Measurements from ENCODE around the gene CPEB3. TPM values are rescaled to one million over a fixed set of nuclear protein-coding genes. Genes with fewer than 3 reads are reported as not detected.
"Not testable (repeated sequence)": the region's sequence is repeated elsewhere in the genome, so short reads cannot be mapped to it uniquely, and the experiment has no call there.

Gene CPEB3
- total RNA-seq, 1 experiment from 2014 or later: 0.40 TPM

DNA sequence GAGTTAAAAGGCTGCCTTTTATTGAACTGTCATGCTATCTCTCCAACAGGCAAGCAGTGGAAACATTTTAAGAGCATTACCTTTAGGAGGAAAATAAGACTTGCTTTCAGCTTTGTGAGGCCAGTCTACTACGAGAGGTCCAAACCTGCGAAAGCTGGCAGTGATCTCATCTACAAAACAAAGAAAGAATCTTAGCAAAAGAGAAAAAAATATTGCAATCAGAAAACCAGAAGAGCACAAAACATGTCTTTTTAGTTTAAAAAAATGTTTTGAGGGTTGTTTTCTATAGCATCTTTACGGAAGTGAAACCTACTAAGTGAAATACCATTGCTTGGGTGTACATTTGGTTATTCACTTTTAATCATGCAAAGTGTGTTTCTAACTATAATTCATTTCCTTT, 147.9 kb downstream of the CPEB3 start:
- DNase-seq (ENCODE audit: low read depth): no peak

DNA sequence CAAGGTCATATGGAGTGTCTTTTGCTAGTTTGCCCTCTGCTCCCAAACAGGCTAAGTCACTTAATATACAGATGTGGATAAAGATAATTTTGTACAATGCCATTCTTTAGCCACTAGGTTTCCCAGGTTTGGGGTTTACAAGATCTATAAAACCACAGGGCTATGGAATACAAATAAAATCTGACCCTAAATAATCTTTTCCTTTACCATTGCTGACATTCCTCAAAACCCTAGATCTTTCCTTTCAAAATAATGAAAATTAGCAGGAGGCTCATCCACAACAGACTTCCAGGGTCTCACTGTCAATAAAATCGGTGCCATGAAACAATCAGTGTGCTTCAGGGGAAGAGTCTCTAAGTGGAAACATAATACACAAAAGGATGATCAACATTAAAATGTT, 148.4 kb downstream of the CPEB3 start:
- DNase-seq (ENCODE audit: low read depth): no peak

DNA sequence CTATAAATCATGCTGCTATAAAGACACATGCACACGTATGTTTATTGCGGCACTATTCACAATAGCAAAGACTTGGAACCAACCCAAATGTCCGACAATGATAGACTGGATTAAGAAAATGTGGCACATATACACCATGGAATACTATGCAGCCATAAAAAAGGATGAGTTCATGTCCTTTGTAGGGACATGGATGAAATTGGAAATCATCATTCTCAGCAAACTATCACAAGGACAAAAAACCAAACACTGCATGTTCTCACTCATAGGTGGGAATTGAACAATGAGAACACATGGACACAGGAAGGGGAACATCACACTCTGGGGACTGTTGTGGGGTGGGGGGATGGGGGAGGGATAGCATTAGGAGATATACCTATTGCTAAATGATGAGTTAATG, 149.7 kb downstream of the CPEB3 start:
- not testable (repeated sequence) for DNase-seq (ENCODE audit: low read depth)

DNA sequence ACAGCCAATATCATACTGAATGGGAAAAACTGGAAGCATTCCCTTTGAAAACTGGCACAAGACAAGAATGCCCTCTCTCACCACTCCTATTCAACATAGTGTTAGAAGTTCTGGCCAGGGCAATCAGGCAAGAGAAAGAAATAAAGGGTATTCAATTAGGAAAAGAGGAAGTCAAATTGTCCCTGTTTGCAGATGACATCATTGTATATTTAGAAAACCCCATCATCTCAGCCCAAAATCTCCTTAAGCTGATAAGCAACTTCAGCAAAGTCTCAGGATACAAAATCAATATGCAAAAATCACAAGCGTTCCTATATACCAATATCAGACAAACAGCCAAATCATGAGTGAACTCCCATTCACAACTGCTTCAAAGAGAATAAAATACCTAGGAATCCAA, 156.8 kb downstream of the CPEB3 start:
- not testable (repeated sequence) for DNase-seq (ENCODE audit: low read depth)

DNA sequence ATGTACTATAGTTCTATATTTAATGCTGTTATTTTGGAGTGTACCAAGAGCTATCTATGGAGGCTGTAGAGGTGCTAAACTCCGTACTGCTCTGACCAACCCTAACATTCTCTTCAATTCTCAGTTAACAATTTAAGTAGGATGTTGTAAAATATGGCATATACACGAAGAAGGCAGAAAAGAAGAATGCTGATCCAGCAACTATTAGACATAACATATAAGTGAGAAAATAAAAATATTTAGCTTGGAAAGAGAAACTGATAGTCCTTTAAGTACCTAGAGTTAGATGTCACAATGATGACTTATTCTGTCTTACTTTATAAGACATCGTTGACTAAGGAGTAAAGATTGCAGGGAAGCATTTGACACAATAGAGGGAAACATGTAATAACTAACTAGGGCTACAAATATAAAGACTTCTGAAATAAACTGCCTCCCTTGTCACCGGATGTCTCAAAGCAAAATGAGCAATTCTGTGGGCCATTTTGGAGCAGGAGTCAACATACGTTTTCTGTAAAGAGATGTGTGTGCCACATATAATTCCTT, 159.5 kb downstream of the CPEB3 start:
- DNase-seq (ENCODE audit: low read depth): no peak

DNA sequence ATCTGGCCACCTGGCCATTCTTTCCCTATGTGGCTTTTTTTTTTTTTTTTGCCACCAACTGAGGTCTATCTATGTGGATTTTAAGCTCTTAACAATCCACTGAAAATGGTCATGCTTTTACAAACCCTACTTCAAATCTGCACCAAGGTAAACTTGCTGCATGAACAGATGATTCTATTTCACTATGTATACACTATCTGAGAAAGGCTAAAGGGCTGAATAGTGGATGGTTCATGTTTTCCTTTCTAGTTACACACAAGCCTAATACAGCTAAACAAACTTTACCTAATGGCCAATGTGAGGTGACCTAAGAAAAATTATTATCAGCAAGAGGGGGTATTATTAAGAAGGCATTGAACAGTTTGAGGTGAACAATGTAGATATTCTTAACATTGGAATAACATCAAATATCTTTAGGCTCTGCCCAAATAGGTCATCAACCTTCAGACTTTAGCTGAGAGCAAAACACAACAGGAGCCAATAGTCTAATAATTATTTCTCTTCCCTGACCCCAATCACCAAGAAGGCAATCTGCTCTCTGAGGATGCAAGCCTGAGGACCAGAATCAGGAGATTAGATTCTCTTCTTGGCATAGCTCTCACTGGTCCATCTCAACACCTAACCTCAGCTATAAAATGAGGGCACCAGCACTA, 160.1 kb downstream of the CPEB3 start:
- DNase-seq (ENCODE audit: low read depth): no peak

DNA sequence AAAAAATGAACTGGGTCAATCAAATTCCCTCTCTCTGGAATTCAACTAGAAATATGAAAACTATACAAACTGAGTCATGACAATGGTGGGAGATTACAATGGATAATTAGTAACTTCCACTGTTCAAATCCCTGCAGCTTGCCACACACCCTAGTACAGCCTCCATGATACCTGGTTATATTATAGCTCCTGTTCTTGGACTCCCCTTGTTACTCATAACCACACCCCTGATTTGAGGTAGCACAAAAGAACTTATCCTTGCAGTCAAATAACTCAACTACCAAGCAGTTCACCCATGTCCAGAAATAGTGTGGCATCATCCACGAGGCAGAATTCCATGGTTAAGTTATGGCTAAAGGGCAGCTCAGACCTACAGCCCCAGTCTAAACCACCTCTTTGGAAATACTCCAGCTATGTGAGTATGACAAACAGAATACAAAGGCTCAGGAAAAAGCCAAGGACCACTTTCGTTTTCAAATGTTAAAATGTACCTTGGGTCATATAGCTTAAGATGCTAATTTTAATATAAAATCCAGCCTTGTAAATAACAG, 164.7 kb downstream of the CPEB3 start:
- DNase-seq (ENCODE audit: low read depth): no peak

DNA sequence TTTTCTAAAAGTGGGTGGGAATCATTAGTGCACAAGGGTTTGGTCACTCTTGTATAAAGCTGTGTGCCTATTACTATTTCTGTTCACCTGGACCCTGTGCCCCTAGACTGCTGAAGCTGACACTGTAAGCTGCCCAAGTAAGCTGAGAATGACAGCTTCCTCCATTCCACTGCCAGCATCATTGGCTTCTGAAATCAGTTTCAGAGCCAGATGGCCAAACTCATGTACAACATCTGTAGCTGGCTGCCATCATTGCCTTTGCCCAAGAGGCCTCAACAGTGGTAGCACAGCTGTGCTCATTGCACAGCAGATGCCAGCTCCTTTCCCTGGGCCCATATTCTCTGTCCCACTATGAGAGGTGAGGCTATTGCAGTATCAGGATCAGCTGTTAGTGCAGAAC, 165.7 kb downstream of the CPEB3 start:
- no peak for DNase-seq (ENCODE audit: low read depth)

DNA sequence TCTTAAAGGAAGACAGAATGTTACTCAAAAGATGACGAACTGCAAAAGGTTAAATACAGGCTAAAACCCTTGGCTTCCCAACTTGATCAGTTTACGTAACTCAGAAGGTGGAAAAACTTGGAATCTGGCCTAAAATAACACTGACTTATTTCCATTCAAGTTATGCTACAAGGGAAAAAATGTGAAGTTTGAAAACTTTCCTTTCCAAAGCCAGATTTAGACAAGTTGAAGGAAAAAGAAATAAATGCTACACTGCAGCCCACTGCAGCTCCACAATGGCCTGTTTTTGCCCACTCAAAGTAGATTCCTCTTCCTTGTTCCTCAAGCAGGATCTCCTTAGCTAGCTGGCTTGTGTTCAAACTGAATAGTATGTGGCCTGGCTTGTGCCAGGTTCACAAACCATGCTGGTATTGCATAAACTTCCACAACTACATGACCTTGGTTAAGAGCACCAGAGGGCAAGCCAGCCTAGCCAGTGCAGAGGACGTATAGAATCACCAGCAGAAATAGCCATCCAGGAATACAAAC, 166.2 kb downstream of the CPEB3 start:
- DNase-seq (ENCODE audit: low read depth): peak; percentile 57

DNA sequence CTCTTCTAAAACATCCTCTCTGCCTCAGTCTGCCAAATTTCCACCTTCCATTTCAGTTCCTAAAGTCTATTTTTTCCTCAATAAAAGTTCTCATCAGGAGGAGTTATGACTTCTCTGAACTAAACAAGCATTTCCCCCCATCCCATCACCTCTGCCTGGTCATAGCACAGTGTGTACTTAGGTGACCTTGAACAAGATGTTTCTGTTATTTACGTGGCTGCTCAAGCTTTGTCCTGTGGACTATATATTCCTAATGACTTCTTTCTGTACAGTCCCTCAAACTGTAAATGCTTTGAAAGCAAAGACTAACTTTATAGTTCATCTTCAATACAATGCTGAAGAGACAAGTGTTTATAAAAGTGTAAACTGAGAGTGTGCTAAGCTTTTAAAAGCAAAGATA, 166.9 kb downstream of the CPEB3 start:
- DNase-seq (ENCODE audit: low read depth): no peak

DNA sequence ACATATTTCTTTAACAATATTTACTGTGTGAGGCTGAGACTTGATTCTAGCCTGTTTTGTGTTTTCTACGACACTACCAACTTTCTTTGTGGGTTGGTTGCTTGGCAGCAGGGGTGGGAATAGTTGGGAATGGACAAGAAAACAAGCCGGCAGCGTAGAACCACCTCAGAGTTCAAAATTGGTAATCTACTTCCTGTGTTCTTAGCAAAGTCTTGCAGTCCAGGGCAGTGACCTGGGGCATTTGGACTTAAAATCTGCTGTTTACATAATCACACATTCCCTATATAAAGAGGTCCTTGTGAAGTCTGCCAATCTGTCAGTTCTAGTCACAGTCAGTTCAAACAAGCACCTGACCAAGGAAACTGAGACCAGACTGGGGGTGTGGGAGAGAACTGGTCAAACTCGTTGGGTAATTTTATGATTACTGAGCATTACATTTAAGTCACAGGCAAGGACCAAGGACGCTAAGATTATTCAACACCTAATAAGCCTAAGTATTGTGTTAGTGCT, 167.9 kb downstream of the CPEB3 start:
- no peak for DNase-seq (ENCODE audit: low read depth)

DNA sequence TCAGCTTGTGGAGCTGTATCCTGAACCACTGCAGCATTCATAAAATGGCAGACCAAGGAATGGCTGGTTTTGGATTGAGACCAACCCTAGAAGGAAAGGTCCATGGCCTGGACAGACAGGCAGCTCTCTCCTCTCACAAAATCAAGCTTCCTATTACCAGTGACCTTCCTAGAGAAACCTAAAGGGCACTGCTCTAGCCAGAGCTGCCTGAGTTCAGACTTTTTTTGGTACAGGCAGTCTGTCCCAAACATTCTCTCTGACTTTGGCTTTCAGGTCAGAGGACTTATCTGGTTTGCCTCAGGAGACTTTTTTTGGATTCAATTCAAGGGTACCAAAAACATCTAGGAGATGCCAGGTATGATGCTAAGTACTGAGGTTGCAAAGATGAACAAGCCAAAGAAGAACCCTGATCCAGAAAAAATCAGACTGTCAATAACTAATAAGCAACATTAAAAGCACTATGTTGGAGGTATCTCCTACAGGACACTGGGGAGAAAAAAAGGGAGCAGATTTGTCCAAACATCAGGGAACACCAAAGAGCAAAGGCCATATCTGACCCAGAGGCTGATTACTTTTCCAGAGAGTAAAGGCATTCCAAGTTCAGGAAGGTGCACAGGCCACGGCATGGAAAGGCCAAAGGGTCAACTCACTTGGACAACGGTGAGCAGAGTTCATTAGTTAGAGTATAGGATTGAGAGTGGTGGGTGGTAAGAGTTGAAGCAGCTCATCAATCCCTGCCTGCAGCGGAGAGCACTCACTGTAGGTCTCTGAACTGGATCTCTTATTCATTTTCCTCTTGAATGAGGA, 169.0 kb downstream of the CPEB3 start:
- DNase-seq (ENCODE audit: low read depth): no peak

DNA sequence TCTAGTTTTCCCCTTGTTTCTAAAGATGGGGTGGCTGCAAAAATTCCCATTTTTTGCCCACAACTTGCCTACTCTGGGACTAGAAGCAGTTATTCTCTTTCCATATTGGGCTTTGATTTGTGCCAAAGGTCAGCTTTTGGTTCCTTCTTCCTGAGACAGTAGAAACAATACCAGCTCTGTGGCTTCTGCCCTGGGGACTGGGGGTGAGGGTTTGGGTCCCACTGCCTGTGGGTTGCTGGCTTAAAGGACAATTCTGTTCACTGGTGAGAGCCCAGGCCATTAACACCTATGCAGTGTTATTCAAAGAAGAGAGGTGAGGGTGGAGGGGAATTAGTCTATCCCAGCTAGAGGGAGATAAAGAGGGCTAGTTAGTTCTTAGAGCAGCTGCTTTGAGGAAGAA, 171.5 kb downstream of the CPEB3 start:
- DNase-seq (ENCODE audit: low read depth): no peak

DNA sequence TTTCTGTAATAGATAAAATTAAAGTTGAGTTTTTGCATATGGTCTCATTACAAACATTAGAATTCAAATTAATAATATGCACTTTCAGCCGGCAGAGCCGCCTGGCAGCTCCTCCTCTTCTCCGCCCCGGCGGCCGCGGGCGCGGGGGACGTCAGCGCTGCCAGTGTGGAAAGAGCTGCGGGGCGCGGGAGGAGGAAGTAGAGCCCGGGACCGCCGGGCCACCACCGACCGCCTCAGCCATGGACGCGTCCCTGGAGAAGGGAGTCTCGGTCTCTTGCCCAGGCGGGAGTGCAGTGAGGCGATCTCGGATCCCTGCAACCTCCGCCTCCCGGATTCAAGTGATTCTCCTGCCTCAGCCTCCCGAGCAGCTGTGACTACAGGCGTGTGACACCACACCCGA, 176.0 kb downstream of the CPEB3 start:
- not testable (repeated sequence) for DNase-seq (ENCODE audit: low read depth)

DNA sequence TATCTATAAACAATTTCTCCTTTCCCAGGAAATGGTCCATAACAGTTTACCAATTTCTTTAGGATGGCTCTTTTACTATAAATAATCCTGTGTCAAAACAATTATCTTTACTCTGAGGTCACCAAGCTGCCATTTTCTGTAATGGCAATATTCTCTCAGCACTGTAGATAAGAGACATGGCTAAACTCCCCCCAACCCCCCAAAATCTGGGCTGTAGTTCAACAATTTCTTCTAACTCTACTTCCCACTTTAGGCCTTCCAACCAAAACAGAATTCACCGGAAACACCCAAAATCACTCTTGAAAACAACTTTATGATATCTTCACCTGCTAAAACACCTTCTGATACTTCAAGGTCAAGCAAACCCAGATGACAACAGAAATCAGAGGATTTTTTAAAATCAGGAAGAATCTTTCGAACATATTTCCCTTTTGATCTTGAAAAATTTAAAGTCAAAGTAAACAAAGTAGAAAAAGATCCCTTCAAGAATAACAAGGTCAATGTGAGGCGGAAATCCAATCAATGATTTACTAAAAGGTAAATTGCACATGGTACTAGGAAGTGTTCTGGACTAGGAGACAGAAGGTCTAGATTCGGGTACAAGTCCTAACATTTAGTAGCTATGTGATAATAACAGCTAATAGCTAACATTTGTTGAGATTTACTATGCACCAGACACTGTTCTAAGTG, 176.8 kb downstream of the CPEB3 start:
- no peak for DNase-seq (ENCODE audit: low read depth)

DNA sequence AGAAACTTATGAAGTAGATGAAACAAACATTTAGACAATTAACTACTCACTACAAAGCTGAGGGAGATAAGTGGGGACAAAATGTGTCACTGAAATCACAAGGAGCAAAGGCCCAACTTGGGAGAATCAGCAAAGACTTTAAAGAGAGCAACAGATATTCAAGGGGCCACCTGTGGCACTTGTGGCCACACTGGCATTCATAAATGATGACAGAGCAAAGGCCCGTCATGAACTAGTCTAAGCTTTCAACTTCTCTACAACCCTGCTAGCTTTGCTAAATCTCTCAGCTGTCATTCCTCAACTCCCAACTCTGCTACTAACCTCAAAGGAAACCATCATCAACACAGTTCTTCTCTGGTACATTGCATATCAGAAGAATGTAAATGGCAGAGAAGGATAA, 178.4 kb downstream of the CPEB3 start:
- DNase-seq (ENCODE audit: low read depth): peak; percentile 80

DNA sequence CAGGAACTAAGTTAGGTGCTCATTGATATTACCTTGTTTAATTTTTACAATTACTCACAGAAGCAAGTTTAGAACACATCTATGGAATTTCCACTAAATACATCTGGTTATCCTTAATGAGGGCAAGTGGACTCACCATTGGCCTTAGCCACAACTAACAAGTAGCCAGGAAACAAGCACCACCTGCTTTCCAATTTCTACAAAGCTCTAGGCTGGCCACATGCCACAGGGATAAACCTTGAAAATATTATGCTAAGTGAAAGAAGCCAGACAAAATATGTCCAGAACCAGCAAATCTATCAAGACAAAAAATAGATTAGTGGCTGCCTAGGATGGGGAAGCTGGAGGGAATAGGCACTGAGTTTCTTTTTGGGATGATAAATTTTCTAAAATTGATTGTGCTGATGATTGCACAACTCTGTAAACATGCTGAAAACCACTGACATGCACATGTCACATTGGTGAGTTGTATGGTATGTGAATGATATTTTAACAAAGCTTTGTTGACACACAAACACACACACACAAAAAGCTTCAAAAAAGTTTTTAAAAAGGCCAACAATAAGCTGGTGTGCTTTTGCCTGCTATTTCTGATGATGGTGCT, 179.4 kb downstream of the CPEB3 start:
- DNase-seq (ENCODE audit: low read depth): no peak

DNA sequence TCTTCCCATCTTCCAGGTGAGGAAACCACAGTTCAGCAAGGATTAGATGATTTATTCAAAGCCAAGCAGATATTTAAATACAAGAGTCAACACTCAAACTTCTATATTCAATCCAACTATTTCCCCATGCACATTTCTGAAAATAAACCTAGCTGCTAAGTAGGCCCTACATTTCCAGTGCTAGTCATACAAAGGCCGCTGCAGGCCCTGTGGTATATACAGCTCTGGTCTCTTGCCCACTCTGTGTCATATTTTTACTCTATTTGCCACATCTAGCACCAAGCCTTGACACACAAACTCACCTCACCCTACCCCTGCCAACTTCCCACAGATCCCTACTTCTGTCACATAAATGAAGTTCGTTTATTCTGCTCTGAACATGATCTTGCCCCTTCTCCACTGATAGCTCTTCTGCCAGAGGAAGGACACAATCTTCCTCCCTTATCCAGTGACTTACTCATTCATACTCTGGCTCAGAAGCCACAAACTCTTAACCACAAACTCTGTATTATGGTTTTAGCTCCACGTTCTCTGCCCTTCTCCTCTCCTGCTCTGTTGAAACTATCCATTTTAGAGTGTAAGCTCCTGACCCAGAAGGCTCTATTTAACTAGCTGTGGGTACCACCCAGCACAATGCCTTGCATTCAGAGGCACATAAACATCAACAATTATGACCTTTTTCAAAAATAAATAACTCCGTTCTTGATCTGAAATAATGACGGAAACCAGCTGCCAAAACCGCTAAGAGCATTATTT, 180.7 kb downstream of the CPEB3 start:
- peak; percentile 54 for DNase-seq (ENCODE audit: low read depth)

DNA sequence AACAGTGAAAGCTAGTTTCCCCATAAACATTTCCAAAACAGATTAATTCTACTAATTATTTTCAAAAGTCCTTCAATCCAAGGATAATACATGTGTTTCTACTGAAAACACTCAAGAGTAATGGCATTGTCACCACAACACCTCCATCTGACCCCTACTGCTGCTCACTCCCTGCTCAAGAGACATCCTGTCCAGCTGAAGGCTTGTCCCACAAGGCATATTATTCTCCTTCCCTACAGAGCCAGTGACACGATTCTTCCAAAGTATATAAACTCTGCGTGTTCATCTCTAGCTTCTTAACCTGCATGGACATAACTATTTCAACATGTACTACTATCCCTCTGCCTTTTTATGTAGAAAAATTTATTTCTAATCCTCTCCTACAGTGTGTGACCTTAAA, 182.1 kb downstream of the CPEB3 start:
- DNase-seq (ENCODE audit: low read depth): no peak

DNA sequence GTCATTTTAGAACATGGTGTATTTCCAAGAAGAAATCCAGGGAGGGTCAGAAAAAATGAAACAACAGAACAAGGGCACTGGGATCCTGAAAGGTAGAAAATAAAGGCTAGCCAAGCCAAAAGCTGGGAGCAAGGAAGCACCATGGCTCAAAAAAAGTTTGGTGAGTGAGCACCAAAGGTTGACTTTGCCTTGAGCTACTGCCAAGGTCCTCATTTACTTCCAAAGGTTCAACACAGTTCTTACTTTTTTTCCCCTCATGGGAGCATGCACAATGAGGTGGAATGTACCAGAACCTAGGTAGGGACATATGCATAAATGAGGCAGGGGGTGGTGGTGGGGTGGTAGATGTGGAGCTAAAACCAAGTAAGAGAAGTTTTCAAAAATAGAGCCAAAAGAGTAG, 182.8 kb downstream of the CPEB3 start:
- no peak for DNase-seq (ENCODE audit: low read depth)

Data from LHCN-M2 (cell line).